WTC11 (cell line): ENCODE results near the gene PFDN1. TPM values are rescaled to one million over a fixed set of nuclear protein-coding genes. Genes with fewer than 3 reads are reported as not detected.
A peak's percentile ranks its signal among the peaks of the same experiment; 100 is the strongest.

Experiments
- ATAC-seq: fragments of 200-7000 bp; cut with Tn5 transposase; 2 replicates; pipeline ENCODE4 v1.10.0; 2021; ENCODE audit warnings: mild to moderate bottlenecking, moderate library complexity
- CTCF ChIA-PET: fragments of 300-600 bp; sonication (Branson Sonifier 250); formaldehyde crosslinking; loops from one replicate; lab custom pipeline; 2021; ENCODE audit warnings: antibody characterized with exemption; lab: Charles Lee
- POLR2A ChIA-PET: fragments of 350-600 bp; sonication (Branson Sonifier 250); formaldehyde crosslinking; loops from one replicate; lab custom pipeline; 2021; ENCODE audit warnings: antibody characterized with exemption; lab: Charles Lee
- DNase-seq: peaks from one replicate; pipeline ENCODE4 v3.0.0; 2021; ENCODE audit warnings: low spot score
- H3K27ac Mint-ChIP-seq: 2 replicates; pipeline ENCODE4 v1.8.0; 2021; ENCODE audit warnings: mixed read lengths
- H3K27me3 Mint-ChIP-seq: 2 replicates; pipeline ENCODE4 v1.8.0; 2021; ENCODE audit warnings: low read depth, mild to moderate bottlenecking, moderate library complexity, mixed read lengths
- H3K36me3 Mint-ChIP-seq: 2 replicates; pipeline ENCODE4 v1.8.0; 2021; ENCODE audit warnings: mixed read lengths
- H3K4me1 Mint-ChIP-seq: 2 replicates; pipeline ENCODE4 v1.8.0; 2022; ENCODE audit warnings: mixed read lengths
- H3K4me3 Mint-ChIP-seq: 2 replicates; pipeline ENCODE4 v1.8.0; 2021; ENCODE audit warnings: mild to moderate bottlenecking, moderate library complexity, mixed read lengths
- H3K9me3 Mint-ChIP-seq: 2 replicates; pipeline ENCODE4 v1.8.0; 2021; ENCODE audit warnings: mixed read lengths
- ETV6 ChIP-seq: sonication (generic); formaldehyde crosslinking; IDR thresholded peaks from 2 replicates; pipeline ENCODE4 v1.8.1; 2022; ENCODE audit warnings: mild to moderate bottlenecking, missing genetic modification reagents
- FOXK1 ChIP-seq: sonication (generic); formaldehyde crosslinking; IDR thresholded peaks from 2 replicates; pipeline ENCODE4 v1.8.0; 2022; ENCODE audit warnings: mild to moderate bottlenecking, moderate library complexity, missing genetic modification reagents
- GABPB1 ChIP-seq: sonication (generic); formaldehyde crosslinking; IDR thresholded peaks from 2 replicates; pipeline ENCODE4 v1.8.1; 2023; ENCODE audit warnings: mild to moderate bottlenecking, missing genetic modification reagents
- GRHL2 ChIP-seq: fragments of 250-450 bp; sonication (Bioruptor Pico); IDR thresholded peaks from 2 replicates; pipeline ENCODE4 v1.8.0; 2022; ENCODE audit warnings: mild to moderate bottlenecking, moderate library complexity; ENCODE audit not compliant: insufficient replicate concordance, severe bottlenecking
- IRF2 ChIP-seq: sonication (generic); formaldehyde crosslinking; IDR thresholded peaks from 2 replicates; pipeline ENCODE4 v1.8.0; 2022; ENCODE audit warnings: low read depth, missing genetic modification reagents, borderline replicate concordance
- OVOL2 ChIP-seq: fragments of 250-450 bp; sonication (Bioruptor Pico); IDR thresholded peaks from 2 replicates; pipeline ENCODE4 v1.9.0; 2021; ENCODE audit warnings: mild to moderate bottlenecking, borderline replicate concordance
- TEAD1 ChIP-seq: sonication (generic); formaldehyde crosslinking; IDR thresholded peaks from 2 replicates; pipeline ENCODE4 v1.8.0; 2022; ENCODE audit warnings: mild to moderate bottlenecking, missing genetic modification reagents
- ZNF121 ChIP-seq: sonication (generic); formaldehyde crosslinking; IDR thresholded peaks from 2 replicates; pipeline ENCODE4 v1.8.0; 2023; ENCODE audit warnings: missing genetic modification reagents
- ZNF671 ChIP-seq: fragments of 250-450 bp; sonication (Bioruptor Pico); IDR thresholded peaks from 2 replicates; pipeline ENCODE4 v1.8.0; 2021; ENCODE audit warnings: mild to moderate bottlenecking
- total RNA-seq: library from RNA; stranded (reverse); gene quantifications from 3 replicates; pipeline ENCODE4 v1.2.3, GENCODE V29; 2021
- TF ChIP-seq, protein P1 (sequence below): sonication (generic); formaldehyde crosslinking; IDR thresholded peaks from 2 replicates; pipeline ENCODE4 v1.8.1; 2023; ENCODE audit warnings: mild to moderate bottlenecking, missing genetic modification reagents, moderate library complexity
- TF ChIP-seq, protein P2 (sequence below): sonication (generic); formaldehyde crosslinking; conservative IDR thresholded peaks from 2 replicates; pipeline ENCODE4 v1.8.1; 2023; ENCODE audit warnings: mild to moderate bottlenecking, low read depth, missing genetic modification reagents, moderate library complexity
- TF ChIP-seq, protein P3 (sequence below): fragments of 250-450 bp; sonication (Bioruptor Pico); IDR thresholded peaks from 2 replicates; pipeline ENCODE4 v1.9.0; 2021; ENCODE audit warnings: mild to moderate bottlenecking
- TF ChIP-seq, protein P4 (sequence below): fragments of 250-450 bp; sonication (Bioruptor Pico); conservative IDR thresholded peaks from 2 replicates; pipeline ENCODE4 v1.9.0; 2021; ENCODE audit warnings: mild to moderate bottlenecking
- TF ChIP-seq, protein P5 (sequence below): sonication (generic); formaldehyde crosslinking; IDR thresholded peaks from 2 replicates; pipeline ENCODE4 v1.8.1; 2023; ENCODE audit warnings: mild to moderate bottlenecking, moderate library complexity, missing genetic modification reagents
- TF ChIP-seq, protein P6 (sequence below): sonication (generic); formaldehyde crosslinking; IDR thresholded peaks from 2 replicates; pipeline ENCODE4 v1.8.1; 2022; ENCODE audit warnings: low read depth, missing genetic modification reagents, borderline replicate concordance
- TF ChIP-seq, protein P7 (sequence below): fragments of 250-450 bp; sonication (Bioruptor Pico); IDR thresholded peaks from 2 replicates; pipeline ENCODE4 v1.9.0; 2021; ENCODE audit warnings: mild to moderate bottlenecking
- TF ChIP-seq, protein P8 (sequence below): sonication (generic); formaldehyde crosslinking; conservative IDR thresholded peaks from 2 replicates; pipeline ENCODE4 v1.8.1; 2022; ENCODE audit warnings: mild to moderate bottlenecking, missing genetic modification reagents
- TF ChIP-seq, protein P9 (sequence below): fragments of 250-450 bp; sonication (Bioruptor Pico); IDR thresholded peaks from 2 replicates; pipeline ENCODE4 v2.1.2; 2022; ENCODE audit warnings: mild to moderate bottlenecking, moderate library complexity
- TF ChIP-seq, protein P10 (sequence below): sonication (generic); formaldehyde crosslinking; IDR thresholded peaks from 2 replicates; pipeline ENCODE4 v1.8.0; 2022; ENCODE audit warnings: mild to moderate bottlenecking, missing genetic modification reagents

The PFDN1 gene
- total RNA-seq, 1 experiment from 2014 or later: 44.1 TPM

DNA sequence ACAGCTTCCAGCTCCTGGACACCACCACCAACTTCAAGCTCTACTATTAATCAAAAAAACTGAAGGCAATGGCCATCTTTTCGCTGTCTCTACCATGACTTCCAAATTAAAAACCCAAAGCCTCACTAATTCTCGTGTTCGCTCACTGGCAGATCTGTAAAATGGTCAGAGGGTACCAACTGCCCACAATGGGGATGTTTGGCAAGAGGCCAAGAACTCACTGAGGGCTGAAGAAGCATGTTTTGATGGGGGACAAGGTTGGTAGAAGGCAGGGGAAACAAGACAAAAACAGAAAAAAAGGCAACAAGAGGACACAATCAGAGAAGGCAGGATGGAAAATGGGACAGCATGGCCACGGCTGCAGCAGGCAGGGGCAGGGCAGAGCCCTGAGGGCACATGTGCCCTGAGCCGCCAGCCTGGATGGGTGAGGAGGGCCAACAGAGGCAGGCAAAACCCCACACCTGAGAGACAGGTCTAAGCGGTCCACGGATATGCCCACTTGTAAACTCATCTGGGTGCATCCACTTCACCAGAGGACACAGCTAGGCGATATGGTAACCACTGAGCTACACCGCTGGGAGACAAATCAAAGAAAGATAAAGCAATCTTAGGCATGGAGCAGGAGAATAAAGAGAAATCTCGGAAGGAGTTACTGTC is 50.3 kb downstream of the PFDN1 start:
- ATAC-seq: no peak
- Mint-ChIP-seq H3K27ac (peak overlapping the region; percentile 15), H3K27me3 (no peaks in the 10 kb centered on the region), H3K4me3 (no peak overlapping the region), H3K4me1 (peaks cover 8% of the 10 kb centered on the region), H3K9me3 (no peaks in the 10 kb centered on the region), H3K36me3 (peaks cover 9% of the 10 kb centered on the region; the same call in 1 of the 2 replicates)
- no peak for TF ChIP-seq GRHL2
- TF ChIP-seq, protein P1, sequence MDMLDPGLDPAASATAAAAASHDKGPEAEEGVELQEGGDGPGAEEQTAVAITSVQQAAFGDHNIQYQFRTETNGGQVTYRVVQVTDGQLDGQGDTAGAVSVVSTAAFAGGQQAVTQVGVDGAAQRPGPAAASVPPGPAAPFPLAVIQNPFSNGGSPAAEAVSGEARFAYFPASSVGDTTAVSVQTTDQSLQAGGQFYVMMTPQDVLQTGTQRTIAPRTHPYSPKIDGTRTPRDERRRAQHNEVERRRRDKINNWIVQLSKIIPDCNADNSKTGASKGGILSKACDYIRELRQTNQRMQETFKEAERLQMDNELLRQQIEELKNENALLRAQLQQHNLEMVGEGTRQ (CRISPR knock-in tag): no peak
- TF ChIP-seq, protein P2, sequence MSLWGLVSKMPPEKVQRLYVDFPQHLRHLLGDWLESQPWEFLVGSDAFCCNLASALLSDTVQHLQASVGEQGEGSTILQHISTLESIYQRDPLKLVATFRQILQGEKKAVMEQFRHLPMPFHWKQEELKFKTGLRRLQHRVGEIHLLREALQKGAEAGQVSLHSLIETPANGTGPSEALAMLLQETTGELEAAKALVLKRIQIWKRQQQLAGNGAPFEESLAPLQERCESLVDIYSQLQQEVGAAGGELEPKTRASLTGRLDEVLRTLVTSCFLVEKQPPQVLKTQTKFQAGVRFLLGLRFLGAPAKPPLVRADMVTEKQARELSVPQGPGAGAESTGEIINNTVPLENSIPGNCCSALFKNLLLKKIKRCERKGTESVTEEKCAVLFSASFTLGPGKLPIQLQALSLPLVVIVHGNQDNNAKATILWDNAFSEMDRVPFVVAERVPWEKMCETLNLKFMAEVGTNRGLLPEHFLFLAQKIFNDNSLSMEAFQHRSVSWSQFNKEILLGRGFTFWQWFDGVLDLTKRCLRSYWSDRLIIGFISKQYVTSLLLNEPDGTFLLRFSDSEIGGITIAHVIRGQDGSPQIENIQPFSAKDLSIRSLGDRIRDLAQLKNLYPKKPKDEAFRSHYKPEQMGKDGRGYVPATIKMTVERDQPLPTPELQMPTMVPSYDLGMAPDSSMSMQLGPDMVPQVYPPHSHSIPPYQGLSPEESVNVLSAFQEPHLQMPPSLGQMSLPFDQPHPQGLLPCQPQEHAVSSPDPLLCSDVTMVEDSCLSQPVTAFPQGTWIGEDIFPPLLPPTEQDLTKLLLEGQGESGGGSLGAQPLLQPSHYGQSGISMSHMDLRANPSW (CRISPR knock-in tag): no peak
- TF ChIP-seq, protein P3, sequence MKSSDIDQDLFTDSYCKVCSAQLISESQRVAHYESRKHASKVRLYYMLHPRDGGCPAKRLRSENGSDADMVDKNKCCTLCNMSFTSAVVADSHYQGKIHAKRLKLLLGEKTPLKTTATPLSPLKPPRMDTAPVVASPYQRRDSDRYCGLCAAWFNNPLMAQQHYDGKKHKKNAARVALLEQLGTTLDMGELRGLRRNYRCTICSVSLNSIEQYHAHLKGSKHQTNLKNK (CRISPR knock-in tag): no peak
- TF ChIP-seq IRF2: no peak
- no peak for TF ChIP-seq GABPB1 (CRISPR knock-in tag)
- TF ChIP-seq TEAD1 (CRISPR knock-in tag): no peak
- TF ChIP-seq, protein P4, sequence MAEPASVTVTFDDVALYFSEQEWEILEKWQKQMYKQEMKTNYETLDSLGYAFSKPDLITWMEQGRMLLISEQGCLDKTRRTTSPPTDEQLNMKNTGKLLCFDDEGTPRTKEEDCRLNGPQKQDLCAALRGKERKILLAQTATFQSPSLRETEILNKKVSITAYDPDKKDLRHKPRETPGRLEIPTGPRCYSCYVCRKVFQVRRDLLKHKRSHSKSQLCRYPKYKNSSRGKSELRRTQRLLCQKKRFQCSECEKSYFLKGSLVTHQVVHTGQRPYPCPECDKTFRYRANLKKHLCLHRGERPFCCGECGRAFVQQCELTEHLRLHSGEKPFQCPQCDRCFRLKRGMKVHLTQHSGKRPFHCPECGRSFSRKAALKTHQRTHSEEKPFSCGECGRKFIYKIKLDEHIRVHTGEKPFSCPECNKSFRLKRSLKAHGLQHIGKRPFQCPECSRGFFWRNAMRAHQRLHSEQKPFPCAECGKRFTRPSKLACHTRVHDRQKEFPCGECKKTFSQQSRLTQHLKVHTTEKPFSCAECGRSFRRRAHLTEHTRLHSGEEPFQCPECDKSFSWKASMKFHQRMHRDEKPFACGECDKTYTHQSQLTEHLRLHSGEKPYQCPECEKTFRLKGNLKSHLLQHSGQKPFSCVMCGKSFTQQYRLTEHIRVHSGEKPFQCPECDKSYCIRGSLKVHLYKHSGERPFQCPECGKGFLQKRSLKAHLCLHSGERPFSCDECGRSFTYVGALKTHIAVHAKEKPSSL: no peak
- TF ChIP-seq, protein P5, sequence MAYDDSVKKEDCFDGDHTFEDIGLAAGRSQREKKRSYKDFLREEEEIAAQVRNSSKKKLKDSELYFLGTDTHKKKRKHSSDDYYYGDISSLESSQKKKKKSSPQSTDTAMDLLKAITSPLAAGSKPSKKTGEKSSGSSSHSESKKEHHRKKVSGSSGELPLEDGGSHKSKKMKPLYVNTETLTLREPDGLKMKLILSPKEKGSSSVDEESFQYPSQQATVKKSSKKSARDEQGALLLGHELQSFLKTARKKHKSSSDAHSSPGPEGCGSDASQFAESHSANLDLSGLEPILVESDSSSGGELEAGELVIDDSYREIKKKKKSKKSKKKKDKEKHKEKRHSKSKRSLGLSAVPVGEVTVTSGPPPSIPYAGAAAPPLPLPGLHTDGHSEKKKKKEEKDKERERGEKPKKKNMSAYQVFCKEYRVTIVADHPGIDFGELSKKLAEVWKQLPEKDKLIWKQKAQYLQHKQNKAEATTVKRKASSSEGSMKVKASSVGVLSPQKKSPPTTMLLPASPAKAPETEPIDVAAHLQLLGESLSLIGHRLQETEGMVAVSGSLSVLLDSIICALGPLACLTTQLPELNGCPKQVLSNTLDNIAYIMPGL (CRISPR knock-in tag): no peak
- TF ChIP-seq, protein P6, sequence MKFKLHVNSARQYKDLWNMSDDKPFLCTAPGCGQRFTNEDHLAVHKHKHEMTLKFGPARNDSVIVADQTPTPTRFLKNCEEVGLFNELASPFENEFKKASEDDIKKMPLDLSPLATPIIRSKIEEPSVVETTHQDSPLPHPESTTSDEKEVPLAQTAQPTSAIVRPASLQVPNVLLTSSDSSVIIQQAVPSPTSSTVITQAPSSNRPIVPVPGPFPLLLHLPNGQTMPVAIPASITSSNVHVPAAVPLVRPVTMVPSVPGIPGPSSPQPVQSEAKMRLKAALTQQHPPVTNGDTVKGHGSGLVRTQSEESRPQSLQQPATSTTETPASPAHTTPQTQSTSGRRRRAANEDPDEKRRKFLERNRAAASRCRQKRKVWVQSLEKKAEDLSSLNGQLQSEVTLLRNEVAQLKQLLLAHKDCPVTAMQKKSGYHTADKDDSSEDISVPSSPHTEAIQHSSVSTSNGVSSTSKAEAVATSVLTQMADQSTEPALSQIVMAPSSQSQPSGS (CRISPR knock-in tag): no peak
- TF ChIP-seq, protein P7, sequence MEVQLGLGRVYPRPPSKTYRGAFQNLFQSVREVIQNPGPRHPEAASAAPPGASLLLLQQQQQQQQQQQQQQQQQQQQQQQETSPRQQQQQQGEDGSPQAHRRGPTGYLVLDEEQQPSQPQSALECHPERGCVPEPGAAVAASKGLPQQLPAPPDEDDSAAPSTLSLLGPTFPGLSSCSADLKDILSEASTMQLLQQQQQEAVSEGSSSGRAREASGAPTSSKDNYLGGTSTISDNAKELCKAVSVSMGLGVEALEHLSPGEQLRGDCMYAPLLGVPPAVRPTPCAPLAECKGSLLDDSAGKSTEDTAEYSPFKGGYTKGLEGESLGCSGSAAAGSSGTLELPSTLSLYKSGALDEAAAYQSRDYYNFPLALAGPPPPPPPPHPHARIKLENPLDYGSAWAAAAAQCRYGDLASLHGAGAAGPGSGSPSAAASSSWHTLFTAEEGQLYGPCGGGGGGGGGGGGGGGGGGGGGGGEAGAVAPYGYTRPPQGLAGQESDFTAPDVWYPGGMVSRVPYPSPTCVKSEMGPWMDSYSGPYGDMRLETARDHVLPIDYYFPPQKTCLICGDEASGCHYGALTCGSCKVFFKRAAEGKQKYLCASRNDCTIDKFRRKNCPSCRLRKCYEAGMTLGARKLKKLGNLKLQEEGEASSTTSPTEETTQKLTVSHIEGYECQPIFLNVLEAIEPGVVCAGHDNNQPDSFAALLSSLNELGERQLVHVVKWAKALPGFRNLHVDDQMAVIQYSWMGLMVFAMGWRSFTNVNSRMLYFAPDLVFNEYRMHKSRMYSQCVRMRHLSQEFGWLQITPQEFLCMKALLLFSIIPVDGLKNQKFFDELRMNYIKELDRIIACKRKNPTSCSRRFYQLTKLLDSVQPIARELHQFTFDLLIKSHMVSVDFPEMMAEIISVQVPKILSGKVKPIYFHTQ (CRISPR knock-in tag): no peak
- TF ChIP-seq, protein P8, sequence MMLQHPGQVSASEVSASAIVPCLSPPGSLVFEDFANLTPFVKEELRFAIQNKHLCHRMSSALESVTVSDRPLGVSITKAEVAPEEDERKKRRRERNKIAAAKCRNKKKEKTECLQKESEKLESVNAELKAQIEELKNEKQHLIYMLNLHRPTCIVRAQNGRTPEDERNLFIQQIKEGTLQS (CRISPR knock-in tag): no peak
- TF ChIP-seq ZNF121 (CRISPR knock-in tag): no peak
- no peak for TF ChIP-seq OVOL2 (CRISPR knock-in tag)
- no peak for TF ChIP-seq FOXK1 (CRISPR knock-in tag)
- TF ChIP-seq, protein P9, sequence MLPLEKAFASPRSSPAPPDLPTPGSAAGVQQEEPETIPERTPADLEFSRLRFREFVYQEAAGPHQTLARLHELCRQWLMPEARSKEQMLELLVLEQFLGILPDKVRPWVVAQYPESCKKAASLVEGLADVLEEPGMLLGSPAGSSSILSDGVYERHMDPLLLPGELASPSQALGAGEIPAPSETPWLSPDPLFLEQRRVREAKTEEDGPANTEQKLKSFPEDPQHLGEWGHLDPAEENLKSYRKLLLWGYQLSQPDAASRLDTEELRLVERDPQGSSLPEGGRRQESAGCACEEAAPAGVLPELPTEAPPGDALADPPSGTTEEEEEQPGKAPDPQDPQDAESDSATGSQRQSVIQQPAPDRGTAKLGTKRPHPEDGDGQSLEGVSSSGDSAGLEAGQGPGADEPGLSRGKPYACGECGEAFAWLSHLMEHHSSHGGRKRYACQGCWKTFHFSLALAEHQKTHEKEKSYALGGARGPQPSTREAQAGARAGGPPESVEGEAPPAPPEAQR (CRISPR knock-in tag): no peak
- TF ChIP-seq, protein P10, sequence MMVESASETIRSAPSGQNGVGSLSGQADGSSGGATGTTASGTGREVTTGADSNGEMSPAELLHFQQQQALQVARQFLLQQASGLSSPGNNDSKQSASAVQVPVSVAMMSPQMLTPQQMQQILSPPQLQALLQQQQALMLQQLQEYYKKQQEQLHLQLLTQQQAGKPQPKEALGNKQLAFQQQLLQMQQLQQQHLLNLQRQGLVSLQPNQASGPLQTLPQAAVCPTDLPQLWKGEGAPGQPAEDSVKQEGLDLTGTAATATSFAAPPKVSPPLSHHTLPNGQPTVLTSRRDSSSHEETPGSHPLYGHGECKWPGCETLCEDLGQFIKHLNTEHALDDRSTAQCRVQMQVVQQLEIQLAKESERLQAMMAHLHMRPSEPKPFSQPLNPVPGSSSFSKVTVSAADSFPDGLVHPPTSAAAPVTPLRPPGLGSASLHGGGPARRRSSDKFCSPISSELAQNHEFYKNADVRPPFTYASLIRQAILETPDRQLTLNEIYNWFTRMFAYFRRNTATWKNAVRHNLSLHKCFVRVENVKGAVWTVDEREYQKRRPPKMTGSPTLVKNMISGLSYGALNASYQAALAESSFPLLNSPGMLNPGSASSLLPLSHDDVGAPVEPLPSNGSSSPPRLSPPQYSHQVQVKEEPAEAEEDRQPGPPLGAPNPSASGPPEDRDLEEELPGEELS: no peak
- TF ChIP-seq ETV6 (CRISPR knock-in tag): no peak
- no peak for TF ChIP-seq ZNF671 (CRISPR knock-in tag)
- no peak for DNase-seq
- POLR2A ChIA-PET: interaction anchor here (2.2 kb wide), 1 partner anchor 94 kb away, joined by 6 read pairs; the partner anchor contains the start of gene HBEGF
- CTCF ChIA-PET: interaction anchor here (0.8 to 5.2 kb wide), 6 partner anchors 8 to 111 kb away, joined by 3 to 26 read pairs (median 8); partner anchors contain the start of gene HBEGF
